HCT116 (cell line): Measurements from ENCODE around the gene TMOD1. TPM values are rescaled to one million over a fixed set of nuclear protein-coding genes. Genes with fewer than 3 reads are reported as not detected.

Experiments
- ATAC-seq: fragments of 200-7000 bp; cut with Tn5 transposase; 2 replicates; pipeline ENCODE4 v1.9.1; 2020; ENCODE audit warnings: mild to moderate bottlenecking, moderate library complexity
- BruUV-seq: library from RNA; stranded (reverse); fragments of 400-500 nt; replicated peaks from 2 replicates; lab custom pipeline; 2021; lab: Mats Ljungman, UMichigan
- CTCF ChIA-PET: fragments of 300-600 bp; sonication (Branson Sonifier 250); formaldehyde crosslinking; loops from one replicate; lab custom pipeline; 2021; ENCODE audit warnings: antibody characterized with exemption; lab: Charles Lee
- POLR2A ChIA-PET: fragments of 300-600, 350-600 bp; sonication (Branson Sonifier 250); formaldehyde crosslinking; loops from one replicate; lab custom pipeline; 2021; ENCODE audit warnings: antibody characterized with exemption; lab: Charles Lee
- RAD21 ChIA-PET, 2 experiments: fragments of 300-600 bp; sonication (Branson Sonifier 250); formaldehyde crosslinking; loops; one replicate each; lab custom pipeline; 2023; ENCODE audit warnings: low total read pairs in 2 of 2; ENCODE audit not compliant: uncharacterized antibody in 2 of 2, unreplicated experiment in 2 of 2, low non-redundant PET in 1 of 2; lab: Charles Lee
- DNase-seq: peaks from one replicate; pipeline ENCODE4 v3.0.0-alpha.2; 2010; ENCODE audit warnings: low read depth, low spot score
- H2AFZ ChIP-seq: fragments of 200-600 bp; shearing (Covaris generic), sonication (generic); 2 replicates; pipeline ENCODE4 v1.6.1; 2017; ENCODE audit warnings: low read depth, mixed run types, mixed read lengths, antibody characterized with exemption, low read length; ENCODE audit not compliant: poor library complexity, severe bottlenecking
- H3K27ac ChIP-seq: 2 replicates; pipeline ENCODE4 v1.5.1; 2012; ENCODE audit warnings: low read depth, low read length
- H3K27me3 ChIP-seq: fragments of 200-600 bp; sonication (generic); 2 replicates; pipeline ENCODE4 v1.6.1; 2016; ENCODE audit warnings: mixed run types, low read length, mixed read lengths; ENCODE audit not compliant: insufficient read depth
- H3K36me3 ChIP-seq, 2 experiments: fragments of 200-500 bp in 1 of 2; fragments of 200-600 bp in 1 of 2; sonication (Bioruptor generic) in 1 of 2; sonication (generic) in 1 of 2; 2 replicates each; pipeline versions ENCODE4 v1.5.1 to v1.6.1; 2014 to 2016; ENCODE audit warnings: low read length in 2 of 2, inconsistent platforms in 1 of 2, mixed read lengths in 1 of 2, mixed run types in 1 of 2; ENCODE audit not compliant: insufficient read depth in 2 of 2, control insufficient read depth in 1 of 2
- H3K4me1 ChIP-seq, 2 experiments: fragments of 200-600 bp in 1 of 2; sonication (generic) in 1 of 2; 2 replicates each; pipeline versions ENCODE4 v1.5.1 to v1.6.1; 2012 to 2017; ENCODE audit warnings: low read length in 2 of 2, inconsistent platforms in 1 of 2, mild to moderate bottlenecking in 1 of 2, mixed read lengths in 1 of 2, mixed run types in 1 of 2, moderate library complexity in 1 of 2; ENCODE audit not compliant: insufficient read depth in 2 of 2, control insufficient read depth in 1 of 2
- H3K4me2 ChIP-seq: fragments of 200-600 bp; sonication (generic); 2 replicates; pipeline ENCODE4 v1.6.1; 2017; ENCODE audit warnings: mixed run types, low read length, mixed read lengths
- H3K4me3 ChIP-seq, 2 experiments: fragments of 200-600 bp in 1 of 2; sonication (generic) in 1 of 2; replicated peaks in 1 of 2; 2 replicates each; pipeline ENCODE4 v1.5.1; 2011 to 2016; ENCODE audit warnings: low read length in 2 of 2, control low read depth in 1 of 2, low read depth in 1 of 2, mild to moderate bottlenecking in 1 of 2, mixed read lengths in 1 of 2, mixed run types in 1 of 2
- H3K79me2 ChIP-seq: fragments of 200-600 bp; sonication (generic); 2 replicates; pipeline ENCODE4 v1.6.1; 2017; ENCODE audit warnings: mild to moderate bottlenecking, mixed run types, low read length, moderate library complexity, mixed read lengths; ENCODE audit not compliant: insufficient read depth
- H3K9ac ChIP-seq: fragments of 200-600 bp; sonication (generic); 2 replicates; pipeline ENCODE4 v1.6.1; 2016; ENCODE audit warnings: low read length, mixed read lengths
- H3K9me2 ChIP-seq: fragments of 200-600 bp; sonication (generic), shearing (Covaris generic); 2 replicates; pipeline ENCODE4 v1.6.1; 2017; ENCODE audit warnings: mixed run types, mild to moderate bottlenecking, moderate library complexity; ENCODE audit not compliant: insufficient read depth
- H3K9me3 ChIP-seq, 2 experiments: fragments of 200-500 bp in 1 of 2; fragments of 200-600 bp in 1 of 2; sonication (Bioruptor generic) in 1 of 2; sonication (generic) in 1 of 2; 2 replicates each; pipeline ENCODE4 v1.6.1; 2014 to 2017; ENCODE audit warnings: low read length in 2 of 2, mixed read lengths in 2 of 2, inconsistent platforms in 1 of 2, low read depth in 1 of 2, mild to moderate bottlenecking in 1 of 2, mixed run types in 1 of 2, moderate library complexity in 1 of 2; ENCODE audit not compliant: control insufficient read depth in 1 of 2, insufficient read depth in 1 of 2
- H4K20me1 ChIP-seq: fragments of 200-600 bp; sonication (generic), shearing (Covaris generic); 2 replicates; pipeline ENCODE4 v1.6.1; 2017; ENCODE audit warnings: mixed run types, mild to moderate bottlenecking, moderate library complexity; ENCODE audit not compliant: insufficient read depth
- CBX3 ChIP-seq: IDR thresholded peaks from 2 replicates; pipeline ENCODE4 v1.6.1; 2012; ENCODE audit warnings: low read depth
- CEBPB ChIP-seq: IDR thresholded peaks from 2 replicates; pipeline ENCODE4 v1.6.1; 2012; ENCODE audit warnings: low read depth
- SIN3A ChIP-seq: IDR thresholded peaks from 2 replicates; pipeline ENCODE4 v1.6.1; 2012; ENCODE audit warnings: low read depth
- ZFX ChIP-seq: fragments of 450-650 bp; IDR thresholded peaks from 2 replicates; pipeline ENCODE4 v1.6.1; 2017
- intact Hi-C: fragments of 100-400 bp; cut with micrococcal nuclease; formaldehyde crosslinking; loops from 2 replicates; pipeline ENCODE4 v1.10.0; 2022
- total RNA-seq: library from RNA; stranded (reverse); gene quantifications from one replicate; pipeline ENCODE4 v1.2.1, GENCODE V29; 2021; ENCODE audit not compliant: unreplicated experiment
- TF ChIP-seq, protein P1 (sequence below): IDR thresholded peaks from 2 replicates; pipeline ENCODE4 v1.6.1; 2012
- TF ChIP-seq, protein P2 (sequence below): IDR thresholded peaks from 2 replicates; pipeline ENCODE4 v1.6.1; 2012; ENCODE audit warnings: low read depth

Gene TMOD1
- total RNA-seq, 1 experiment from 2014 or later = 4.4 TPM

DNA sequence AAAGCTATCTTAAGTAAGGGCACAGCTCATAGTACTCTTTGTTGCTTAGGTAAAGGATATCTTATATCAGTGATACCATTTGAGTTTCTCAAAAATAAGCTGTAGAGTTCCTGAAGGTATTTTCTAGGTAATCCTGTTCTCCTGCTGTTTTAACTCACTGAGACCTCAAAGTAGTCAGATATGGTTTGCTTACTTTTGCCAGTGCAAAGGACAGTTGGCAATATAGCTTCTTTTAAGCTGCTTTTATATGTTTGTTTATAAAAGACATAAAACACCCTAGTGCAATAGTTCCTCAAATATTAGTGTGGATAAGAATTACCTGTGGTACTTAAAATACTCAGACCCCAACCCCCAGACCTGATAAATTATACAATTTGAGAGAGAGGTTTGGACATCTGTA is 144.3 kb downstream of the TMOD1 start:
- DNase-seq (no peak), ATAC-seq (no peak)
- no TSS peak for BruUV-seq
- Histone ChIP-seq H3K9ac (no peak overlapping the region), H3K9me3 (no peaks in the 10 kb centered on the region), H3K36me3 (peaks cover 58 to 63% of the 10 kb centered on the region in 2 experiments; a peak in 3 of 4 replicates), H4K20me1 (0 out of 2 replicates have a peak, but pooled peaks cover 5% of the 10 kb centered on the region), H3K4me3 (no peak overlapping the region), H3K27me3 (no peaks in the 10 kb centered on the region), H2AFZ (no peak overlapping the region), H3K4me2 (no peak overlapping the region), H3K79me2 (peaks cover 81% of the 10 kb centered on the region), H3K4me1 (no peaks in the 10 kb centered on the region), H3K9me2 (no peaks in the 10 kb centered on the region), H3K27ac (no peak overlapping the region)
- ChIA-PET POLR2A (interaction anchor here (0.5 to 2.0 kb wide), 2 partner anchors 10 to 12 kb away, joined by 3 to 9 read pairs; partner anchors contain the start of genes NCBP1 and TSTD2), CTCF (interaction anchor here (0.9 kb wide), 1 partner anchor 244 kb away, joined by 3 read pairs; no protein-coding TSS in a partner anchor), RAD21 (no interaction called here)
- no peak for TF ChIP-seq ZFX
- intact Hi-C loops = no loop called here

DNA sequence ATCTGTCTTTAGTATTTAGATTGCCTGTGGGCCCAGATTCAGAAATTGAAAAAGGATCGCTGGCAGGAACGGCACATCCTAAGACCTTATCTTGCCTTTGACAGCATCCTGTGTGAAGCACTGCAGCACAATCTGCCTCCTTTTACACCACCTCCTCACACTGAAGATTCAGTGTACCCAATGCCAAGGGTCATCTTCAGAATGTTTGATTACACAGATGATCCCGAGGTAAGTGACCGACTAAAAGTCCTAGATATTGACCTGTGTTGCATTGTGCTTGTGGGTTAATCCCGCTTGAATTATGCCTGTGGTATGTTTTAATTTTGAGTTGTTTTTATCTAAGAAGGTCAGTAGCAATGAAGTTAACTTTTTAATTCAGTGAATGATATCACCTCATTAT is 146.5 kb downstream of the TMOD1 start:
- ChIA-PET CTCF (interaction anchor here (0.9 kb wide), 1 partner anchor 9 kb away, joined by 3 read pairs; no protein-coding TSS in a partner anchor), RAD21 (no interaction called here), POLR2A (no interaction called here)
- Histone ChIP-seq H4K20me1 (peaks cover 5% of the 10 kb centered on the region; the same call in 1 of the 2 replicates), H3K36me3 (peaks cover 61 to 64% of the 10 kb centered on the region in 2 experiments; a peak in 3 of 4 replicates), H3K4me2 (no peak overlapping the region), H3K9me3 (no peaks in the 10 kb centered on the region), H3K9me2 (no peaks in the 10 kb centered on the region), H3K4me1 (no peaks in the 10 kb centered on the region), H3K27me3 (no peaks in the 10 kb centered on the region), H3K4me3 (no peak overlapping the region), H3K79me2 (peaks cover 64% of the 10 kb centered on the region), H3K27ac (no peak overlapping the region), H3K9ac (no peak overlapping the region), H2AFZ (no peak overlapping the region)
- intact Hi-C loops = no loop called here
- TF ChIP-seq, protein P1, sequence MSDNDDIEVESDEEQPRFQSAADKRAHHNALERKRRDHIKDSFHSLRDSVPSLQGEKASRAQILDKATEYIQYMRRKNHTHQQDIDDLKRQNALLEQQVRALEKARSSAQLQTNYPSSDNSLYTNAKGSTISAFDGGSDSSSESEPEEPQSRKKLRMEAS = no peak
- TF ChIP-seq CBX3 (no peak), SIN3A (no peak), CEBPB (no peak)
- TF ChIP-seq, protein P2, sequence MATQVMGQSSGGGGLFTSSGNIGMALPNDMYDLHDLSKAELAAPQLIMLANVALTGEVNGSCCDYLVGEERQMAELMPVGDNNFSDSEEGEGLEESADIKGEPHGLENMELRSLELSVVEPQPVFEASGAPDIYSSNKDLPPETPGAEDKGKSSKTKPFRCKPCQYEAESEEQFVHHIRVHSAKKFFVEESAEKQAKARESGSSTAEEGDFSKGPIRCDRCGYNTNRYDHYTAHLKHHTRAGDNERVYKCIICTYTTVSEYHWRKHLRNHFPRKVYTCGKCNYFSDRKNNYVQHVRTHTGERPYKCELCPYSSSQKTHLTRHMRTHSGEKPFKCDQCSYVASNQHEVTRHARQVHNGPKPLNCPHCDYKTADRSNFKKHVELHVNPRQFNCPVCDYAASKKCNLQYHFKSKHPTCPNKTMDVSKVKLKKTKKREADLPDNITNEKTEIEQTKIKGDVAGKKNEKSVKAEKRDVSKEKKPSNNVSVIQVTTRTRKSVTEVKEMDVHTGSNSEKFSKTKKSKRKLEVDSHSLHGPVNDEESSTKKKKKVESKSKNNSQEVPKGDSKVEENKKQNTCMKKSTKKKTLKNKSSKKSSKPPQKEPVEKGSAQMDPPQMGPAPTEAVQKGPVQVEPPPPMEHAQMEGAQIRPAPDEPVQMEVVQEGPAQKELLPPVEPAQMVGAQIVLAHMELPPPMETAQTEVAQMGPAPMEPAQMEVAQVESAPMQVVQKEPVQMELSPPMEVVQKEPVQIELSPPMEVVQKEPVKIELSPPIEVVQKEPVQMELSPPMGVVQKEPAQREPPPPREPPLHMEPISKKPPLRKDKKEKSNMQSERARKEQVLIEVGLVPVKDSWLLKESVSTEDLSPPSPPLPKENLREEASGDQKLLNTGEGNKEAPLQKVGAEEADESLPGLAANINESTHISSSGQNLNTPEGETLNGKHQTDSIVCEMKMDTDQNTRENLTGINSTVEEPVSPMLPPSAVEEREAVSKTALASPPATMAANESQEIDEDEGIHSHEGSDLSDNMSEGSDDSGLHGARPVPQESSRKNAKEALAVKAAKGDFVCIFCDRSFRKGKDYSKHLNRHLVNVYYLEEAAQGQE = no peak
- no peak for DNase-seq
- no peak for ATAC-seq
- no TSS peak for BruUV-seq

Other genes with a start within 250 kb of the TMOD1 start
- gene CCDC180, start 194.0 kb upstream of the TMOD1 start, total RNA-seq = 7.9 TPM
- gene TDRD7, start 89.6 kb upstream of the TMOD1 start, total RNA-seq = 8.0 TPM
- gene TSTD2, start 131.7 kb downstream of the TMOD1 start, total RNA-seq = 16.0 TPM
- 32.9 TPM for gene NCBP1, start 132.2 kb downstream of the TMOD1 start, total RNA-seq
- 9.3 TPM for gene XPA, start 195.7 kb downstream of the TMOD1 start, total RNA-seq